ENCODE measurements around the gene PAPLN.

PAPLN gene

DNA sequence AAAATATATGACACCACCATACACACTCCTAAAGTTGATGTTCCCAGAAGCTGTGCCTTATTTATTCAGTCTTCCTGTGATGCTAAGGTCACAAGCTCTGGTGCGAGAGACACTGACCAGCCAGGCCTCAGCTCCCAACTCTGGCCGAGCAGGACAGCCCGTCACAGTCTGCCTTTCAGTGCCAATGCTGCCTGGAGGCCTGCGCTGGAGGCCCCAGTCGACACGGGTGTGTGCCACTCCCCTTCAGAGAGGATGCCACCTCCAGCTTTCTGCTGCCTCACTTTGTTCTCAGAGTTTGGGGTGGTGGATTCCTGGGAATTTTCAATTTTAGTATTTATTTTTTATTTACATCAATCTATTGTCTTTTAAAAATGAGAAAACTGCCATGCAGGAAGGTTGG is 7.3 kb upstream of the PAPLN start:
- DNase-seq (ENCODE audit: low read depth in 2 of 2), result no peak

DNA sequence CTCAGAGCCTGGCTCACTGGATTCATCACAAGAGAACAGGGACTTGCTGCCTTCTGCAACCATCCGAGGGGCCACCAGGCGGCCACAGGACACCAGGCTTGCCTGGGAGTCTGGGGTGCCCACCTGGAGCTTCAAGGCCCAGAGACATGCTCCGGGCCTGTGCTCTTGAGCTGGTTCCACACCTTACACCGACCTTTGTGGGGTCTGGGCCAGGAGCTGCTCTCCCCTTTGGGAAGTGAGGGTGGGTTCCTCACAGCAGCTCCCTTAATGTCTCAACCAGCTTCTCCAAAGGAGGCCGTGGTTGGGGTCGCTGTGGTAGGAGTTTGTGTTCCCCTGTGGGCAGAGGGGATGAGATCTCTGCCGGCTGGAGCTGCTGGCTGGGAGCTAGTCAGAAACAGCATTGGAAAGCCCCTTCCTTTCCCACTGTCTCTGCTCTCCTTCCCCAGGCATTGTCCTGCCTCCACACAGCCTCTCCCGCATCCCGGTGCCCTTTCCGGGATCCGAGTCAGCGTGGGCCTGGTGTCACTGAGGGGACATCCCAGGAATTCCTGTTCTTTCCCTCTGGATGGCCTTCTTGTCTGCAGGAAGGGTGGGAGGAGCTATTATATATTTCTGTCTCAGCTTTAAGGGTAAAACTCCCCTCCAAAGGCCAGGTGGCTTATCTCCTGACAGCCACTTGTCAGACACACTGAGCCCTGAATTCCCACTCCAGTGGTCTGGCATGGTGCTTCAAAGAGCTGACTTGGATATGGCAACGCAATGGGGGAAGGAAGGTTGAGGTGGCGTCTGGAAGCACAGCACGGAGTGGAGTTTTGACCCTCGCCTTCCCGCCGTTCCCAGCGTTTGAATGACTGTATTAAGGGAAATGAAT is 5.1 kb upstream of the PAPLN start:
- no peak for DNase-seq (ENCODE audit: low read depth in 2 of 2)

DNA sequence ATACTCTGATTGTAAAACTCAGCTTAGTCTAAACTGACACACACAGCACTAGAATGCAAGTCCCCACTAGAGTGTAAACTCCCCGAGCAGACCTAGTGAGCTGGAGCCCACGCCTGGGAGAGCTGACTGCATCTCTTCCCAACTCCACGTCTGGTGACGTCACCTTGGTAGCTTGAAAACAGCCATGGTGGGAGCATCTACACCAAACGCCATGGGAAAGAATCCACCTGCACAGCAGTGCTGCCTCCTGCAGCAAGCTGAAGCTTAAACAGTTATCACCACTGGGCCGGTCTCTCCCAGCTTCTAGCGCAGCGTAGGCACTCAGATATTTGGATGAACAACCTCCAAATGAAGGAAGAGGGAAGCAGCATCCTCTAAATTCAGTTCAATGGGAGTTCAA is 4.3 kb upstream of the PAPLN start:
- no peak for DNase-seq (ENCODE audit: low read depth in 2 of 2)

DNA sequence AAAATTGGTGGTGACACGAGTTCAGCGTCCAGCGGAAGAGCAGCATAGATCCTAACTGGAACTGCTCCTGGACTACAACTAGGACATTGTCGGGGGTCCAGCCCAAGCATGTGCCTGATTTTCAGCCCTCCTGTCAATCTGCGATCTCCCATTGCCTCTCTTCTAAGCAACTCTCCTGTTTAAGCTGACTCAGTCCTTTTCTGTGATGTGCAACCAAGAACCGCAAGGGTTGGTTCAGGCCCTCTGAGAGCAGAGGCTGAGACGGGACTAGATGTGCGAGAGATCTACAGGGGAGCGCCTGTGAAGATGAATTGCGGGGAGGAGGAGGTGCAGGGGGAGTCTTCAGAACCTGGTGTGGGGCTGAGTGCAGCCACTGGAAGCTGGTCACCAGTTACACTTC is 3.7 kb upstream of the PAPLN start:
- no peak for DNase-seq (ENCODE audit: low read depth in 2 of 2)

GRCh38 chr14:73234029-73234428 is 3.3 kb upstream of the PAPLN start:
- DNase-seq (ENCODE audit: low read depth in 2 of 2), result no peak

DNA sequence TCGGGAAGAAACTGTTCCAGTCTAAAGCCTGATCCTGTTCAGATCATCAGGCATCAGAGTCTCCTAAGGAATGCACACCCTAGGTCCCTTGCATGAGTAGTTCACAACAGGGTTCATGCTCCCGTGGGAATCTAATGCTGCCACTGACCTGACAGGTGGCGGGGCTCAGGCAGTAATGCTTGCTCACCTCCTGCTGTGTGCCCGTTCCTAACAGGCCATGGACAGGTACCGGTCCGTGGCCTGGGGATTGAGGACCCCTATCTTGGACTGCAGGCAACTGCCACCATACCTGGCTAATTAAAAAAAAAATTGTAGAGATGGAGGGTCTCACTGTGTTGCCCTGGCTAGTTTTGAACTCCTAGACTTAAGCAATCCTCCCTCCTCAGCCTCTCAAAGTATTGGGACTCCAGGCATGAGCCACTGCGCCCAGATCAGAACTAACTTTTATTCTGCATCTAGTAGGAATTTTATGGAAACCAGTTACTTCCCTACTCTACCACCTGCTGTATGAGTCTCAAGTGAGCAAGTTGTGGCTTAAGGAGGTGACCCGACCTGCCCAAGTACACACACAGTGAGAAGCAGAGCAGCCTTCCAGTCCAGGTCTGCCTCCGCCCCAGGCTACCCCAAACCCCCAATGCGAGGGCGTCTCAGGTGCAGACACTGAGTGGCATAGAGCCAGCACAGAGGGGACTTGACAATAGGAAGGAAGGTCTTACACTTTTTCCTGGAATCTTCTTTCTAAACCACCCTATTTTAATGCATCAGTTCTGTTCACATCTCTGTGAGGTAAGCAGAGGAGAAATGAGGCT is 2.5 kb upstream of the PAPLN start:
- DNase-seq (ENCODE audit: low read depth in 2 of 2), result no peak

GRCh38 chr14:73235531-73236155 is 1.7 kb upstream of the PAPLN start:
- DNase-seq (ENCODE audit: low read depth in 2 of 2), result no peak

DNA sequence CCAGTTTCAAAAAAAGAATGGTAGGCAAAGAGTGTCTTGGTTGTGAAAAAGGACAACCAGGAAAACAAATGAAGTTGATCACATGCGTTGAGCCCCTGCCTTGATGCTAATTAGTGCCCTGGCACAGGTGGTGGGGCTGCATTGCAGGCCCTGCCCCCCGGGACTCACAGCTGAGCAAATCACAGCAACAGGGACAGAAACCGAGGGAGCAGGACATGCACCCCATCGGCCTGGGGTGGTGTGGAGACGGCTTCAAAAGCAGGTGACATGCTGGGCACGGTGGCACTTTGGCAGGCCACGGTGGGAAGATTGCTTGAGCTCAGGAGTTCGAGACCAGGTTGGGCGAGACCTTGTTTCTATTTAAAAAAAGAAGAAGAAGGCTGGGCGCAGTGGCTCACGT is 1.1 kb upstream of the PAPLN start:
- DNase-seq (ENCODE audit: low read depth in 2 of 2), result no peak

DNA sequence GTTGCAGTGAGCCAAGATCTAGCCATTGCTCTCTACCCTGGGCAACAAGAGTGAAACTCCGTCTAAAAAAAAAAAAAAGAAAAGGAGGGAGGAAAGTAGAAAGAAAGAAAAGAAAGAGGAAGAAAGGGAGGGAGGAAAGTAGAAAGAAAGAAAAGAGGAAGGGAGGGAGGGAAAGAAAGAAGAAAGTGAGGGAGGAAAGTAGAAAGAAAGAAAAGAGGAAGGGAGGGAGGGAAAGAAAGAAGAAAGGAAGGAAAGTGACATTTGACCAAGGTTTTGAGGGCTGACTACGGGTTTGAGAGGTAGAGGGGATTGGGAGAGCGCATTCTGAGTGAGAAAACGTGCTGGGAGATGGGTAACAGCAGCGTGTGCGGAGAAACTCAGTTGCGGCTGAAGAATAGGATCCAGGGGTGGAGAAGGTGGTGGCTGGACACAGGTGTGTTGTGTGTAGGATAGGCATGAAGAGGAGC is 521 bp upstream of the PAPLN start:
- DNase-seq (ENCODE audit: low read depth in 2 of 2), result no peak

DNA sequence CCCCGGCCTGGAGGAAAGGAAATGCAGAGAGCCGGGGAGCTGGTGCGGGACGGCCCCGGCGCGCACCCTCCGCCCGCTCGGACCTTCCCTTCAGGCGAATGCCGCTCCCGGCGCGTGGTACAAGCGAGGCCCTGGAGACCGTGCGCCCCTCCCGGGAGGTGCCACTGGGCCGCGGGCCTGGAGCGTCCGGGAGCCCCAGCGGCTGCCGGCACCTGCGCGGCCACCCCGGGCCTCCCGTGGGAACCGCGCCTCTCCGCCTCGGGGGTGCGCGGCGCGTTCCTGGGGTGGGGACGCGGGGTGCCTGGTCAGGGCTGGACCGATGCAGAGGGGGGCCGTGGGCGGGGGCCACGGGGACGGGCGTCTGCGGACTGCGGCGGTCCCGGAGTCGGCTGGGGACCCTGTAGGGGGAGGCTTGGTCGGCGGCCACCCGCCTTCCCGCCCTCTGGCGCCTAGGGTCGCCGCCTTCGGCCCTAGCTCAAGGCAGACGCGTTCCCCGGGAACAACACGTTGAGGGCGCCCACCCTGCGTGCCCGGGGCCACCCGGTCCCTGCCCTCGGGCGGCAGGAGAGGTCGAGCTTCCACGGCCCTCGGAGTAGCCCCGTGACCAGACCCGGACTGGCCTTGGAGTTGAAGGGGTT is 599 bp downstream of the PAPLN start:
- DNase-seq (ENCODE audit: low read depth in 2 of 2), result no peak

DNA sequence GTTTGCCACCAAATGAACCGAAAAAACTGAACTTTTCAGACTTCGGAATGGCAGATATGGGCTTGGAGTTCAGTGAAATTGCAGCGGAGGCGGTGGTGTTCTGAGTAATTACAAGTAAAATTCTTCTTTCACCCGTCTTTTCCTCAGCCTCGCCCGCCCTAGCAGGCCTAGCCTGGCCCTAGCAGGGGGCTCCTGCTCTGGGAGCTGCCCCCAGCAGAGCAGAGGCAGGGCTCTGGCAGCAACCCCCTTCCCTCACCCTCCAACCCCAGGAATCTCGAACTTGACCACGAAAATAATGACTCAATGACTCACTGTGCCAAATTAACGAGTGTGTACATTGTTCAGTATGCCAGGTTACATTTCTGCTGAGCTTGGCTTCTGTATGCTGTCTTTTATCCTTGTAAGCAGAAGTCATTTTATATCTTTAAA is 1.1 kb downstream of the PAPLN start:
- DNase-seq (ENCODE audit: low read depth in 2 of 2), result no peak

DNA sequence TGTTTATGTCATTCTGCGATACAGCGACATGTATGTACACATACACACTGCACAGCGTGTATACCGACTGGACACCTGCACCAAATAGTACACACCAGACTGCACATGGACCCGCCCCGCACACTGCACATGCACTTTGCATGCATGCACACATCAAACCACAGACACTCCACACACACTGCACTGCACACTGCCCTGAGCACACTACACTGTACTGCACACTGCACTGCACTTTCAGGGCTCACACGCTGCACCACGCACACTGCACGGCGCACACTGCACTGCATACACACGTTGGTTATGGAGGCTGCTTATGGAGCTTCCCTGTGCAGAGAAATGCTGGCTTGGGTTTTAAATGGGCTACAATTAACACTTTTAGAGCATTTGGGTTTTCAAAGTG is 1.6 kb downstream of the PAPLN start:
- no peak for DNase-seq (ENCODE audit: low read depth in 2 of 2)

- no peak for DNase-seq (ENCODE audit: low read depth in 2 of 2)
Observed at GRCh38 chr14:73239393-73240241, 2.3 kb downstream of the PAPLN start.

GRCh38 chr14:73240816-73241480 is 3.6 kb downstream of the PAPLN start:
- DNase-seq (ENCODE audit: low read depth in 2 of 2), result no peak

GRCh38 chr14:73241481-73242165 is 4.3 kb downstream of the PAPLN start:
- DNase-seq (ENCODE audit: low read depth in 2 of 2), result no peak

DNA sequence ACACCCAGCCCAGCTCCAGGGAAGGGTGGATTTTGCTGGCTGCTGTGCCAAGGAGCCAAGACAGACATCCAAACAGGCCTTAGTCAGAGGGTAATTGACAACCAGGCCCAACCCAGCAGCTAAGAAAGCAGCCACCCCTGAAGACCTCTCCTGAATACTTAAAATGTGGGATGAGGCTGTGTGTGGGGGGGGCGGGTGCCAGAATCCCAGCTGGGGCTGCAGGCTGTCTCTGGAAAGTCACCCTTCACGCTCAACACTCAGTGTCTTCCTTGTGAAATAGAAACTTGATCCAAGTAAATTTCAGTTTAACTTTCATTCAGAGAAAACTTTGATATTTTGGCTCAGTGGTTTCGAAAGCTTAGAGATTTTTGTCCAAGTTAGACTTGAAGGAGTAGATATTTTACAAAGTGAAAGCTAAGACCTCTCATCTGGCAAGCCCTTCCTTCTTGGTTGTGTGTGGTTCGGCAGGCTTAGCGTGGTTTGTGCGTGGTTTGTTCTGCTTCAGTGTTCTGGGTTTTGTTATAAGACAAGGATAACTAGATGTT is 5.1 kb downstream of the PAPLN start:
- no peak for DNase-seq (ENCODE audit: low read depth in 2 of 2)

DNA sequence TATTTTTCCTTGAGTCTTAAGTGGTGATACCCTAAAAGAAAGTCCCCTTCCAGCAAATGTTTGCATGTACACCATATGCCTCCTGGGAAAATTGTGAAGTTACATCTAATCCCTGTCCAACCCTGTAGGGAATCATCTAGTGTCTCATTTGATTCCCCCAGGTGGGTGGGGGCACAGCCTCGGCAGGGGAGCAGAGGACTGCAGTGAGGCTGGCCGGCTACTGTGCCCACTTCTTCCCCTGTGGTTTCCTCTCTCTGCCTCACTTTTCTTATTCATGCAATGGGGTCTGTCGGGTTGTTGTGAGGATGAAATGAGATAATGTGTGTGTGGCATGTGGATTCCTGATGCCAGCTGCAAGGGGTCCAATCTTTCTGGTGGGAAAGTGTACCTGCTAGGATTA is 6.0 kb downstream of the PAPLN start:
- DNase-seq (ENCODE audit: low read depth in 2 of 2), result no peak

GRCh38 chr14:73243748-73244147 is 6.4 kb downstream of the PAPLN start:
- DNase-seq (ENCODE audit: low read depth in 2 of 2), result no peak

DNA sequence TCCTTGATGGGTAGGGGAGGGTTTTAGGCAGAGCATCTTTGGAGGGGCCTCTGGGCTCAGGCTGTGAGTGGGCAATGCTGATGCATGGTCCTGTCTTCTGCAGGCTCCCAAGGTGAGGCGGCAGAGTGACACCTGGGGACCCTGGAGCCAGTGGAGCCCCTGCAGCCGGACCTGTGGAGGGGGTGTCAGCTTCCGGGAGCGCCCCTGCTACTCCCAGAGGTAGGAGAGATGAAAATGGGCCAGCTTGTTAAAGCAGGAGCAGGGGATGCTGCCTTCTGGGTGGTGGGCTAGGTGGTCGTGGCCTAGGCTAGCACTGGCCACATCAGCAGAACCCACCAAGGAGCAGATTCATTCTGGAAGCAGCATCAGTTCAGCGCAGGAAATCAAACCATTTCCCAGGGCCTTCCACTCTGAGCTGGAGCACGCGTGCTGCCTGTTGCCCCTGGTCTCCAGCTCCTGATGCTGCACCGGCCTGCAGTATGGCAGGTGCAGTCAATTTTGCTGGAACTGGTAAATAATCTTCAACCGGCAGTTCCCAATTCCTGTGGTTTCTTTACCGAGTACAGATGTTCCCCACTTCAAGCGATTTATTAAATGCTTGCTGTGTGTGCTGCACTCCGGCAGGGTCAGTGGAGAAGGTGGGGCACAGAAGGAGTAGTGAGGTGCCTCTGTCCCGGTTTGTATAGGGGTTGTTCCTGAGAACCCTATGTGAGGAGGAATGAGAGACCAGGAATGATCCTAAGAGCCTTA is 7.4 kb downstream of the PAPLN start:
- DNase-seq (ENCODE audit: low read depth in 2 of 2), result no peak
